Esophagus muscularis mucosa (tissue), 4 donors: ENCODE data around the gene TAS2R50.

Source experiments
- EP300 ChIP-seq: sonication (generic); formaldehyde crosslinking; IDR thresholded peaks from one replicate; pipeline ENCODE4 v1.6.1; 2017; ENCODE audit warnings: antibody characterized with exemption
- POLR2A ChIP-seq: fragments of 450-650 bp; IDR thresholded peaks from one replicate; pipeline ENCODE4 v1.6.1; 2017; ENCODE audit warnings: antibody characterized with exemption, moderate library complexity, mild to moderate bottlenecking, low read depth
- POLR2AphosphoS5 ChIP-seq, 2 donors: sonication (generic); formaldehyde crosslinking; IDR thresholded peaks; one replicate each; pipeline ENCODE4 v1.6.1; 2017; ENCODE audit warnings: antibody characterized with exemption in 2 of 2
- TF ChIP-seq, protein P1 (sequence below), 3 experiments: fragments of 200-600 bp in 2 of 3; fragments of 450-650 bp in 1 of 3; sonication (generic) in 2 of 3; IDR thresholded peaks; one replicate each; pipeline ENCODE4 v1.5.1; 2017 to 2019; ENCODE audit warnings: antibody characterized with exemption in 3 of 3, mild to moderate bottlenecking in 2 of 3, moderate library complexity in 1 of 3

- TF ChIP-seq, protein P1, sequence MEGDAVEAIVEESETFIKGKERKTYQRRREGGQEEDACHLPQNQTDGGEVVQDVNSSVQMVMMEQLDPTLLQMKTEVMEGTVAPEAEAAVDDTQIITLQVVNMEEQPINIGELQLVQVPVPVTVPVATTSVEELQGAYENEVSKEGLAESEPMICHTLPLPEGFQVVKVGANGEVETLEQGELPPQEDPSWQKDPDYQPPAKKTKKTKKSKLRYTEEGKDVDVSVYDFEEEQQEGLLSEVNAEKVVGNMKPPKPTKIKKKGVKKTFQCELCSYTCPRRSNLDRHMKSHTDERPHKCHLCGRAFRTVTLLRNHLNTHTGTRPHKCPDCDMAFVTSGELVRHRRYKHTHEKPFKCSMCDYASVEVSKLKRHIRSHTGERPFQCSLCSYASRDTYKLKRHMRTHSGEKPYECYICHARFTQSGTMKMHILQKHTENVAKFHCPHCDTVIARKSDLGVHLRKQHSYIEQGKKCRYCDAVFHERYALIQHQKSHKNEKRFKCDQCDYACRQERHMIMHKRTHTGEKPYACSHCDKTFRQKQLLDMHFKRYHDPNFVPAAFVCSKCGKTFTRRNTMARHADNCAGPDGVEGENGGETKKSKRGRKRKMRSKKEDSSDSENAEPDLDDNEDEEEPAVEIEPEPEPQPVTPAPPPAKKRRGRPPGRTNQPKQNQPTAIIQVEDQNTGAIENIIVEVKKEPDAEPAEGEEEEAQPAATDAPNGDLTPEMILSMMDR (IDR thresholded peaks at IDR 0.05): no peak
- TF ChIP-seq POLR2AphosphoS5 (IDR thresholded peaks at IDR 0.05) (no peak), EP300 (no peak), POLR2A (no peak)
Observed at GRCh38 chr12:10982244-10982643, 4.5 kb downstream of the TAS2R50 start.
